Mucosa of descending colon (tissue), 3 donors: ENCODE data around the gene GSG1L2. TPM values are rescaled to one million over a fixed set of nuclear protein-coding genes. Genes with fewer than 3 reads are reported as not detected.

ENCODE experiments used
- ATAC-seq: fragments of 200-7000 bp; cut with Tn5 transposase; one replicate; pipeline ENCODE4 v1.9.1; 2020; ENCODE audit warnings: mild to moderate bottlenecking, moderate library complexity
- DNase-seq, 3 donors: peaks; one replicate each; pipeline ENCODE4 v3.0.0-alpha.2; 2020
- H3K36me3 ChIP-seq: fragments of 200-600 bp; one replicate; pipeline ENCODE4 v1.8.0; 2021; ENCODE audit warnings: low read depth, mild to moderate bottlenecking
- H3K4me1 ChIP-seq: fragments of 200-600 bp; one replicate; pipeline ENCODE4 v1.8.0; 2021; ENCODE audit warnings: low read depth, mild to moderate bottlenecking
- H3K4me3 ChIP-seq: fragments of 200-600 bp; one replicate; pipeline ENCODE4 v1.8.0; 2021; ENCODE audit warnings: mild to moderate bottlenecking
- H3K9me3 ChIP-seq: fragments of 200-600 bp; one replicate; pipeline ENCODE4 v1.8.0; 2021; ENCODE audit warnings: mild to moderate bottlenecking
- CTCF ChIP-seq: fragments of 200-600 bp; IDR thresholded peaks from one replicate; pipeline ENCODE4 v1.8.0; 2022; ENCODE audit warnings: antibody characterized with exemption, mild to moderate bottlenecking
- intact Hi-C, 2 donors: fragments of 100-400 bp; cut with DNase I in 1 of 2; cut with micrococcal nuclease in 1 of 2; formaldehyde crosslinking; loops; one replicate each; pipeline versions ENCODE4 v1.11.0 to v1.11.1; 2022; cut with DNase I, micrococcal nuclease
- total RNA-seq, 3 donors: library from RNA; stranded (reverse); fragmentation: NEBNext Ultra II Directional in 2 of 3; extraction: Animal tissue kit (Norgen Biotek cat#: 25700) in 2 of 3; gene quantifications; one replicate each; pipeline versions ENCODE4 v1.2.1 to v1.2.4, GENCODE V29; 2021 to 2023
- donor health status: DM: no; HTN: no; CAD: no; lungs with moderate emphysema.
- donor health status: DM: no; HTN: no; CAD: no.
- donor health status: DM: no; HTN: yes; CAD: no.

The GSG1L2 gene
- total RNA-seq, 3 donors from 2014 or later, result not detected

- DNase-seq (no peak), ATAC-seq (no peak)
- intact Hi-C loops, result no loop called here
Observed at GRCh38 chr17:9859781-9860180, 37.9 kb upstream of the GSG1L2 start.

GRCh38 chr17:9855036-9855435 lies 33.2 kb upstream of the GSG1L2 start:
- H3K36me3 ChIP-seq, result no peaks in the 10 kb centered on the region
- intact Hi-C loops, result no loop called here
- ATAC-seq (no peak), DNase-seq (no peak)
- no peaks in the 10 kb centered on the region for H3K9me3 ChIP-seq
- no peak overlapping the region for H3K4me3 ChIP-seq
- TF ChIP-seq CTCF, result no peak
- no peaks in the 10 kb centered on the region for H3K4me1 ChIP-seq

More at GRCh38 chr17:9859781-9860180, 37.9 kb upstream of the GSG1L2 start:
- Histone ChIP-seq H3K36me3 (no peaks in the 10 kb centered on the region), H3K4me1 (no peaks in the 10 kb centered on the region), H3K4me3 (no peak overlapping the region), H3K9me3 (no peaks in the 10 kb centered on the region)
- TF ChIP-seq CTCF, result no peak

- no peak for ATAC-seq
- Histone ChIP-seq H3K36me3 (no peaks in the 10 kb centered on the region), H3K9me3 (no peaks in the 10 kb centered on the region), H3K4me3 (no peak overlapping the region), H3K4me1 (no peaks in the 10 kb centered on the region)
- intact Hi-C loops, result no loop called here
- TF ChIP-seq CTCF, result no peak
- no peak for DNase-seq
Observed at GRCh38 chr17:9854255-9854654, 32.4 kb upstream of the GSG1L2 start.

GRCh38 chr17:9850151-9850550 lies 28.3 kb upstream of the GSG1L2 start:
- no peak for TF ChIP-seq CTCF
- DNase-seq (no peak), ATAC-seq (no peak)
- Histone ChIP-seq H3K36me3 (no peaks in the 10 kb centered on the region), H3K4me3 (no peak overlapping the region), H3K4me1 (no peaks in the 10 kb centered on the region), H3K9me3 (no peaks in the 10 kb centered on the region)
- intact Hi-C loops, result no loop called here

- Histone ChIP-seq H3K4me3 (no peak overlapping the region), H3K4me1 (no peaks in the 10 kb centered on the region), H3K36me3 (no peaks in the 10 kb centered on the region), H3K9me3 (no peaks in the 10 kb centered on the region)
- DNase-seq (no peak), ATAC-seq (no peak)
- TF ChIP-seq CTCF, result no peak
- intact Hi-C loops, result no loop called here
Observed at GRCh38 chr17:9845306-9845705, 23.4 kb upstream of the GSG1L2 start.

GRCh38 chr17:9844153-9844552 lies 22.3 kb upstream of the GSG1L2 start:
- intact Hi-C loops, result no loop called here

More at GRCh38 chr17:9844153-9844552, 22.3 kb upstream of the GSG1L2 start:
- Histone ChIP-seq H3K36me3 (no peaks in the 10 kb centered on the region), H3K9me3 (no peaks in the 10 kb centered on the region), H3K4me3 (no peak overlapping the region), H3K4me1 (no peaks in the 10 kb centered on the region)
- no peak for TF ChIP-seq CTCF
- DNase-seq (no peak), ATAC-seq (no peak)
